HepG2 (cell line): ENCODE measurements around the gene EGLN2. TPM values are rescaled to one million over a fixed set of nuclear protein-coding genes. Genes with fewer than 3 reads are reported as not detected.
A peak's percentile ranks its signal among the peaks of the same experiment; 100 is the strongest.

Experiments used
- ARHGAP35 ChIP-seq: sonication (generic); formaldehyde crosslinking; IDR thresholded peaks from 2 replicates; pipeline ENCODE4 v1.9.0; 2022; ENCODE audit warnings: mild to moderate bottlenecking, inconsistent platforms, moderate library complexity, missing genetic modification reagents, borderline replicate concordance
- GATAD1 ChIP-seq: IDR thresholded peaks from 2 replicates; pipeline ENCODE4 v1.6.1; 2016; ENCODE audit warnings: missing genetic modification reagents, missing compliant biosample characterization
- HMGXB4 ChIP-seq, 2 experiments: sonication (generic) in 1 of 2; formaldehyde crosslinking in 1 of 2; IDR thresholded peaks; 2 replicates each; pipeline versions ENCODE4 v1.4.0 to v1.6.1; 2018 to 2020; ENCODE audit warnings: missing genetic modification reagents in 2 of 2, borderline replicate concordance in 1 of 2, low read depth in 1 of 2, mild to moderate bottlenecking in 1 of 2, missing biosample characterization in 1 of 2
- RXRA ChIP-seq: sonication (generic); formaldehyde crosslinking; IDR thresholded peaks from 2 replicates; pipeline ENCODE4 v1.5.1; 2020; ENCODE audit warnings: missing genetic modification reagents
- TBX2 ChIP-seq: sonication (generic); formaldehyde crosslinking; IDR thresholded peaks from 2 replicates; pipeline ENCODE4 v1.5.0; 2020; ENCODE audit warnings: missing genetic modification reagents, mild to moderate bottlenecking, borderline replicate concordance
- ZNF142 ChIP-seq: sonication (generic); formaldehyde crosslinking; IDR thresholded peaks from 2 replicates; pipeline ENCODE4 v1.4.0; 2020; ENCODE audit warnings: missing genetic modification reagents
- ZNF20 ChIP-seq: sonication (generic); formaldehyde crosslinking; IDR thresholded peaks from 2 replicates; pipeline ENCODE4 v1.4.0; 2020; ENCODE audit warnings: mild to moderate bottlenecking, moderate library complexity, missing genetic modification reagents
- ZNF569 ChIP-seq: sonication (generic); formaldehyde crosslinking; IDR thresholded peaks from 2 replicates; pipeline ENCODE4 v1.5.0; 2020; ENCODE audit warnings: mild to moderate bottlenecking, missing genetic modification reagents, moderate library complexity, borderline replicate concordance
- ZNF615 ChIP-seq: sonication (generic); formaldehyde crosslinking; IDR thresholded peaks from 2 replicates; pipeline ENCODE4 v1.5.0; 2020; ENCODE audit warnings: mild to moderate bottlenecking, missing genetic modification reagents, borderline replicate concordance
- polyA plus RNA-seq, 8 experiments: library from polyadenylated mRNA; depleted of rRNA in 3 of 8; stranded (reverse) in 7 of 8; unstranded in 1 of 8; fragments of >200 nt; fragmentation: Illumina TruSeq in 4 of 8; extraction: Trizol in 4 of 8; gene quantifications; 2 replicates each; pipeline versions ENCODE4 v1.2.1 to v1.2.3, GENCODE V29; 2011 to 2016; ENCODE audit warnings: low read depth in 4 of 8, missing spikeins in 1 of 8, mixed read lengths in 1 of 8; ENCODE audit not compliant: insufficient read depth in 1 of 8
- total RNA-seq, 5 experiments: library from RNA; depleted of rRNA; stranded (reverse); fragments of >200 nt; fragmentation: Illumina TruSeq; extraction: Trizol; gene quantifications; 2 replicates each; pipeline ENCODE4 v1.2.3, GENCODE V29; 2016; ENCODE audit warnings: low read depth in 1 of 5
- TF ChIP-seq, protein P1 (sequence below): sonication (generic); formaldehyde crosslinking; IDR thresholded peaks from 2 replicates; pipeline ENCODE4 v1.4.0; 2020; ENCODE audit warnings: mild to moderate bottlenecking, missing genetic modification reagents
- TF ChIP-seq, protein P2 (sequence below): sonication (generic); formaldehyde crosslinking; IDR thresholded peaks from 2 replicates; pipeline ENCODE4 v1.4.0; 2020; ENCODE audit warnings: missing genetic modification reagents, borderline replicate concordance
- TF ChIP-seq, protein P3 (sequence below): IDR thresholded peaks from 2 replicates; pipeline ENCODE4 v1.6.1; 2016; ENCODE audit warnings: low read depth, borderline replicate concordance

EGLN2 gene
- total and polyA plus RNA-seq, 2 of the 13 experiments (the other 11 are each of a cell fraction or from before 2014, with no cell fraction given) = 16.5 to 40.8 TPM

DNA sequence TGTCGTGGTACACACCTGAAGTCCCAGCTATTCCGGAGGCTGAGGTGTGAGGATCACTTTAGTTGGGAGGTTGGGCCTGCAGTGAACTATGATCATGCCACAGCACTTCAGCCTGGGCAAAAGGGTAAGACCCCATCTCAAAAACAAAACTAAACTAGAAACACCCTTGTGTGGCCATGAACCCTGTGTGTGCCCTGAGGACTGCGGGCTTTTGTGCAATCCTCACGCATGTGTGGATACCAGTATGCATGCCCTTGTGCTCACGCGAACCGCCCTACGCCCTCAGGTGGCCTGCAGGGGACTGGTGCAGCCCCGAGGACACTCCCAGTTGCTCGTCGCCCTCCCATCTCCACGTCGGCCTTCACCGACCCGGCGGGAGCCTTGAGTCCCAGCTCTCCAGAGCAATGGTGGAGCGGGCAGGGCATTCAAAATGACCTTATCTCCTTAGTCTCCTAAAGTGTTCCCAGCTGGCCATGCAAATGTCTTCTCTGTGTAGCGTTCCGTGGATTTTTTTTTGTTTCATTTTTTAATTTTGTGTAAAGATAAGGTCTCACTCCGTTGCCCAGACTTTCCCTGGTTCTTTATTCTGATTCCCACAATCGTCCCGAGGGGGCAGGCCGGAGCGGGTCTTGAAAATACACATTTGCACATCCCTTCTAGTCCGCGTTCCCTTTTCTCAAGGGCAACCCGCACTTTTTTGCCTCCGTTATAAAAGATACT lies 868 bp upstream of the EGLN2 start (continued):
- TF ChIP-seq, protein P1, sequence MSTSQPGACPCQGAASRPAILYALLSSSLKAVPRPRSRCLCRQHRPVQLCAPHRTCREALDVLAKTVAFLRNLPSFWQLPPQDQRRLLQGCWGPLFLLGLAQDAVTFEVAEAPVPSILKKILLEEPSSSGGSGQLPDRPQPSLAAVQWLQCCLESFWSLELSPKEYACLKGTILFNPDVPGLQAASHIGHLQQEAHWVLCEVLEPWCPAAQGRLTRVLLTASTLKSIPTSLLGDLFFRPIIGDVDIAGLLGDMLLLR (CRISPR knock-in tag) = peak; percentile 92
- TF ChIP-seq, protein P2, sequence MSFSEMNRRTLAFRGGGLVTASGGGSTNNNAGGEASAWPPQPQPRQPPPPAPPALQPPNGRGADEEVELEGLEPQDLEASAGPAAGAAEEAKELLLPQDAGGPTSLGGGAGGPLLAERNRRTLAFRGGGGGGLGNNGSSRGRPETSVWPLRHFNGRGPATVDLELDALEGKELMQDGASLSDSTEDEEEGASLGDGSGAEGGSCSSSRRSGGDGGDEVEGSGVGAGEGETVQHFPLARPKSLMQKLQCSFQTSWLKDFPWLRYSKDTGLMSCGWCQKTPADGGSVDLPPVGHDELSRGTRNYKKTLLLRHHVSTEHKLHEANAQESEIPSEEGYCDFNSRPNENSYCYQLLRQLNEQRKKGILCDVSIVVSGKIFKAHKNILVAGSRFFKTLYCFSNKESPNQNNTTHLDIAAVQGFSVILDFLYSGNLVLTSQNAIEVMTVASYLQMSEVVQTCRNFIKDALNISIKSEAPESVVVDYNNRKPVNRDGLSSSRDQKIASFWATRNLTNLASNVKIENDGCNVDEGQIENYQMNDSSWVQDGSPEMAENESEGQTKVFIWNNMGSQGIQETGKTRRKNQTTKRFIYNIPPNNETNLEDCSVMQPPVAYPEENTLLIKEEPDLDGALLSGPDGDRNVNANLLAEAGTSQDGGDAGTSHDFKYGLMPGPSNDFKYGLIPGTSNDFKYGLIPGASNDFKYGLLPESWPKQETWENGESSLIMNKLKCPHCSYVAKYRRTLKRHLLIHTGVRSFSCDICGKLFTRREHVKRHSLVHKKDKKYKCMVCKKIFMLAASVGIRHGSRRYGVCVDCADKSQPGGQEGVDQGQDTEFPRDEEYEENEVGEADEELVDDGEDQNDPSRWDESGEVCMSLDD = no peak
- TF ChIP-seq GATAD1 (0 out of 2 replicates have a peak, but pooled peaks have one; percentile 40), ZNF142 (peak; percentile 42; the same call in 1 of the 2 replicates), ZNF20 (CRISPR knock-in tag) (no peak), HMGXB4 (CRISPR knock-in tag; IDR thresholded peaks at IDR 0.05; ENCODE audit: borderline replicate concordance in 1 of 2, low read depth in 1 of 2) (peak; percentile 80 to 88), RXRA (CRISPR knock-in tag) (peak; percentile 96), ARHGAP35 (no peak), ZNF569 (CRISPR knock-in tag) (no peak), TBX2 (CRISPR knock-in tag) (peak; percentile 50; the same call in 1 of the 2 replicates), ZNF615 (CRISPR knock-in tag) (peak; percentile 90)
- TF ChIP-seq, protein P3, sequence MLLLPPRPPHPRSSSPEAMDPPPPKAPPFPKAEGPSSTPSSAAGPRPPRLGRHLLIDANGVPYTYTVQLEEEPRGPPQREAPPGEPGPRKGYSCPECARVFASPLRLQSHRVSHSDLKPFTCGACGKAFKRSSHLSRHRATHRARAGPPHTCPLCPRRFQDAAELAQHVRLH = no peak; the same call in 1 of the 2 replicates
